Transverse colon (tissue), 4 donors: Measurements from ENCODE around the gene MEF2B. TPM values are rescaled to one million over a fixed set of nuclear protein-coding genes. Genes with fewer than 3 reads are reported as not detected.
"Not testable (repeated sequence)": the region's sequence is repeated elsewhere in the genome, so short reads cannot be mapped to it uniquely, and the experiment has no call there.

Source experiments
- DNase-seq: peaks from one replicate; pipeline ENCODE4 v3.0.0-alpha.2; 2019
- H3K27ac ChIP-seq, 4 donors: fragments of 200-600 bp; sonication (generic); 2 replicates each; pipeline ENCODE4 v1.5.1; 2016 to 2018; ENCODE audit warnings: inconsistent platforms in 4 of 4
- H3K27me3 ChIP-seq: fragments of 200-600 bp; sonication (generic); 2 replicates; pipeline ENCODE4 v1.5.1; 2017; ENCODE audit warnings: inconsistent platforms
- H3K36me3 ChIP-seq, 4 donors: fragments of 200-600 bp; sonication (generic); 2 replicates each; pipeline ENCODE4 v1.5.1; 2017 to 2019; ENCODE audit warnings: inconsistent platforms in 4 of 4
- H3K4me1 ChIP-seq, 4 donors: fragments of 200-600 bp; sonication (generic); 2 replicates each; pipeline ENCODE4 v1.5.1; 2017 to 2020; ENCODE audit warnings: inconsistent platforms in 4 of 4
- H3K4me3 ChIP-seq, 4 donors: fragments of 200-600 bp; sonication (generic); 1 replicate in 1 of 4; 2 replicates in 3 of 4; pipeline versions ENCODE4 v1.5.1 to v1.6.1; 2017 to 2019; ENCODE audit warnings: inconsistent platforms in 4 of 4
- H3K9me3 ChIP-seq, 2 donors: fragments of 200-600 bp; sonication (generic); 2 replicates each; pipeline ENCODE4 v1.5.1; 2017 to 2019; ENCODE audit warnings: inconsistent platforms in 2 of 2
- EP300 ChIP-seq: sonication (generic); formaldehyde crosslinking; IDR thresholded peaks from one replicate; pipeline ENCODE4 v1.6.1; 2017; ENCODE audit warnings: antibody characterized with exemption, low read depth
- POLR2A ChIP-seq: fragments of 450-650 bp; IDR thresholded peaks from one replicate; pipeline ENCODE4 v1.6.1; 2016; ENCODE audit warnings: antibody characterized with exemption, mild to moderate bottlenecking, moderate library complexity
- POLR2AphosphoS5 ChIP-seq, 3 donors: sonication (generic); formaldehyde crosslinking; IDR thresholded peaks; one replicate each; pipeline ENCODE4 v1.6.1; 2016; ENCODE audit warnings: antibody characterized with exemption in 3 of 3
- WGBS, 2 donors: methylation state at CpG; one replicate each; pipeline ENCODE4 v1.1.5; 2018; ENCODE audit warnings: low coverage in 1 of 2; 5-methylcytosine and 5-hydroxymethylcytosine counted together
- in situ Hi-C, 4 donors: fragments of 200-750 bp; cut with MboI; loops; one replicate each; pipeline versions ENCODE4 v1.15.0 to v1.15.1; 2017; ENCODE audit warnings: low sequenced_read_pairs in 3 of 4, low pct_ligation_motif_present in 1 of 4, low pct_unique_long_range_greater_than_20kb in 1 of 4
- intact Hi-C: fragments of 100-400 bp; cut with DNase I; formaldehyde crosslinking; loops from one replicate; pipeline ENCODE4 v1.15.1; 2023; ENCODE audit warnings: low total_unique reads
- total RNA-seq, 4 donors: library from RNA; depleted of rRNA; stranded (reverse); fragments of >200 nt; gene quantifications; one replicate each; pipeline ENCODE4 v1.1.0, GENCODE V29; 2016
- TF ChIP-seq, protein P1 (sequence below), 5 experiments: fragments of 200-600 bp in 3 of 5; fragments of 450-650 bp in 2 of 5; sonication (generic) in 3 of 5; IDR thresholded peaks; 1 replicate in 2 of 5; 2 replicates in 3 of 5; pipeline ENCODE4 v1.5.1; 2016 to 2017; ENCODE audit warnings: antibody characterized with exemption in 5 of 5, inconsistent platforms in 3 of 5, mild to moderate bottlenecking in 2 of 5, moderate library complexity in 1 of 5

MEF2B gene
- total RNA-seq, 4 donors from 2014 or later = 0.95 TPM; not detected in 3

DNA sequence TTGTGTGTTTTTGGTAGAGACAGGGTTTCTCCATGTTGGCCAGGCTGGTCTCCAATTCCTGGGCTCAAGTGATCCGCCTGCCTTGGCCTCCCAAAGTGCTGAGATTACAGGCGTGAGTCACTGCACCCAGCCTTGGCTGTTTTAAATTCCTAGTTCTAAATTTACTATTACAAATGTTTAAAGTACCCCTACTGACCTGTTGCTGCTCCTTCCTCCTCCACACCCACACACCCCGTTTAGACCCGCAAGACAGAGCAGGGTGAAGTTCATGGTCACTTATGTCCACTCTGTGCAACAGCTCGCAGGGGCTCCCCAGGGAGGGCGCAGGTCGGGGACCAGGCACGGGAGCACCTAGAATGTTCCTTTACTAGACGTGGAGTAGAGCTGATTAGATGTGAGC is 60.5 kb downstream of the MEF2B start:
- DNase-seq = no peak
- WGBS, 2 donors = 20 to 71% methylated on average over 1 to 9 of the region's 9 CpGs
- in situ Hi-C loops (no loop called here), intact Hi-C loops (no loop called here)
- TF ChIP-seq, protein P1, sequence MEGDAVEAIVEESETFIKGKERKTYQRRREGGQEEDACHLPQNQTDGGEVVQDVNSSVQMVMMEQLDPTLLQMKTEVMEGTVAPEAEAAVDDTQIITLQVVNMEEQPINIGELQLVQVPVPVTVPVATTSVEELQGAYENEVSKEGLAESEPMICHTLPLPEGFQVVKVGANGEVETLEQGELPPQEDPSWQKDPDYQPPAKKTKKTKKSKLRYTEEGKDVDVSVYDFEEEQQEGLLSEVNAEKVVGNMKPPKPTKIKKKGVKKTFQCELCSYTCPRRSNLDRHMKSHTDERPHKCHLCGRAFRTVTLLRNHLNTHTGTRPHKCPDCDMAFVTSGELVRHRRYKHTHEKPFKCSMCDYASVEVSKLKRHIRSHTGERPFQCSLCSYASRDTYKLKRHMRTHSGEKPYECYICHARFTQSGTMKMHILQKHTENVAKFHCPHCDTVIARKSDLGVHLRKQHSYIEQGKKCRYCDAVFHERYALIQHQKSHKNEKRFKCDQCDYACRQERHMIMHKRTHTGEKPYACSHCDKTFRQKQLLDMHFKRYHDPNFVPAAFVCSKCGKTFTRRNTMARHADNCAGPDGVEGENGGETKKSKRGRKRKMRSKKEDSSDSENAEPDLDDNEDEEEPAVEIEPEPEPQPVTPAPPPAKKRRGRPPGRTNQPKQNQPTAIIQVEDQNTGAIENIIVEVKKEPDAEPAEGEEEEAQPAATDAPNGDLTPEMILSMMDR (IDR thresholded peaks at IDR 0.05) = no peak
- TF ChIP-seq EP300 (no peak), POLR2AphosphoS5 (IDR thresholded peaks at IDR 0.05) (no peak), POLR2A (no peak)
- Histone ChIP-seq H3K27ac (no peak overlapping the region), H3K36me3 (no peaks in the 10 kb centered on the region), H3K4me1 (peaks cover 0 to 19% (median 15%) of the 10 kb centered on the region in 4 donors), H3K27me3 (peaks cover 6% of the 10 kb centered on the region), H3K9me3 (no peaks in the 10 kb centered on the region), H3K4me3 (no peak overlapping the region)

DNA sequence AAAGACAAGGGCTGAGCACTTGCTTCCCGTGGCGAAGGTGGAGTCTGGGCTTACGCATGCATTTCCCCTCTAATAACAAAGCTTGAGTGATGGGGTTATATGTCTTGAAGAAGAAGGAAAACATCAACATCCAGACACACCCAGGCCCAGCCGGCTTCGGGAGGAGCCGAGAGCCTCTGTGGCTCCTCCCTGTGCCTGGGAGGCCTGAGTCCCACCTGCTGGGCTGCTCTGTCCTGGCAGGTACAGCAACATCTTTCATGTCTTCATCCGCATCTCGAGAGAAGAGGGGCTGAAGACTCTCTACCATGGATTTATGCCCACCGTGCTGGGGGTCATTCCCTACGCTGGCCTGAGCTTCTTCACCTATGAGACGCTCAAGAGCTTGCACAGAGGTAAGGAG is 62.4 kb downstream of the MEF2B start:
- Histone ChIP-seq H3K9me3 (no peaks in the 10 kb centered on the region), H3K4me3 (no peak overlapping the region), H3K36me3 (no peaks in the 10 kb centered on the region), H3K4me1 (peaks cover 0 to 19% (median 16%) of the 10 kb centered on the region in 4 donors), H3K27ac (no peak overlapping the region), H3K27me3 (peaks cover 6% of the 10 kb centered on the region)
- TF ChIP-seq POLR2A (no peak), POLR2AphosphoS5 (IDR thresholded peaks at IDR 0.05) (no peak), EP300 (no peak)
- TF ChIP-seq, protein P1 (IDR thresholded peaks at IDR 0.05) = no peak
- no peak for DNase-seq
- in situ Hi-C loops = no loop called here
- WGBS, 2 donors = 80% methylated on average over 11 of the region's 11 CpGs; no CpG with 5 or more reads in 1 of the 2 donors
- intact Hi-C loops = no loop called here

DNA sequence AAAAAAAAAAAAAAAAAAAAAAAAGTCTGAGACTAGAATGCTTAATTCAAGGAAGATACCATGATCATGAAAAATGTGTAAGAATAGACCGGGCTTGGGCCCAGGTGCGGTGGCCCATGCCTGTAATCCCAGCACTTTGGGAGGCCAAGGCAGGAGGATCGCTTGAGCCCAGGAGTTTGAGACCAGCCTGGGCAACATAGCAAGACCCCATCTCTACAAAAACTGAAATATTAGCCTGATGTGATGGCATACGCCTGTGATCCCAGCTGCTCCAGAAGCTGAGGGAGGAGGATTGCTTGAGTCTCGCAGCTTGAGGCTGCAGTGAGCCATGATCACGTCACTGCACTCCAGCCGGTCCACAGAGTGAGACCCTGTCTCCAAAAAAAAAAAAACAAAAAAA is 63.1 kb downstream of the MEF2B start:
- in situ Hi-C loops, H3K27ac ChIP-seq, H3K4me3 ChIP-seq, H3K36me3 ChIP-seq, H3K9me3 ChIP-seq, H3K27me3 ChIP-seq, DNase-seq, intact Hi-C loops: not testable (repeated sequence)
- WGBS, 2 donors = 92 to 97% methylated on average over 7 of the region's 7 CpGs
- peaks cover 0 to 19% (median 16%) of the 10 kb centered on the region in 4 donors for H3K4me1 ChIP-seq

DNA sequence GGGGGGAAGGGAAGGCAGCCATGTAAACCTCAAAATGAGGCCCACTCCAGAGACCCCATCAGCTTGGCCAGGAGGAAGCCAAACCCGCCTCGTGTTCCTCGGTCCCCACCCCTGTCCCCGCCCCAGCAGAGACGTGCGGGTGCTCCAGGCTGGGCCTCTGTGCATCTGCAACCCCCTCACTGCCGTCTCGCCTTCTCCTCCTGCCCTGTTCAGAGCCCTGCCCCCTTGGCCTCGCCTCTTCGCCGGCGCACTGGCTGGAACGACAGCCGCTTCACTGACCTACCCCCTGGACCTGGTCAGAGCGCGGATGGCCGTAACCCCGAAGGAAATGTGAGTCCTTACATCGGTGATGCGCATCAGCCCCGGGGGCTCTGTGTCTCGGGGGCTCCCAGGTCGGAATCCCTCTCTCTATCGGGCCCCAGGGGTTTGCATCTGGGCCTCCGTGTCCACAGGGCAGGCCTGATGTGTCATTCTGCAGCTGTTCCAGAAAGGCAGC is 64.0 kb downstream of the MEF2B start:
- no peak for DNase-seq
- Histone ChIP-seq H3K36me3 (no peaks in the 10 kb centered on the region), H3K27ac (peak overlapping the region in 3 of 4 donors; percentile 6 to 47 (median 27)), H3K9me3 (no peaks in the 10 kb centered on the region), H3K27me3 (peaks cover 6% of the 10 kb centered on the region), H3K4me3 (peak overlapping the region in 3 of 4 donors; percentile 2 to 39 (median 30)), H3K4me1 (peaks cover 0 to 16% (median 16%) of the 10 kb centered on the region in 4 donors)
- no peak for TF ChIP-seq EP300
- TF ChIP-seq POLR2AphosphoS5 (IDR thresholded peaks at IDR 0.05) = no peak
- TF ChIP-seq POLR2A = no peak
- TF ChIP-seq, protein P1 (IDR thresholded peaks at IDR 0.05) = no peak
- 65% methylated on average over 23 of the region's 25 CpGs; no CpG with 5 or more reads in 1 of the 2 donors for WGBS, 2 donors
- in situ Hi-C loops = no loop called here
- intact Hi-C loops = no loop called here
